Measurements from ENCODE around the gene FOXD3.

Gene FOXD3

DNA sequence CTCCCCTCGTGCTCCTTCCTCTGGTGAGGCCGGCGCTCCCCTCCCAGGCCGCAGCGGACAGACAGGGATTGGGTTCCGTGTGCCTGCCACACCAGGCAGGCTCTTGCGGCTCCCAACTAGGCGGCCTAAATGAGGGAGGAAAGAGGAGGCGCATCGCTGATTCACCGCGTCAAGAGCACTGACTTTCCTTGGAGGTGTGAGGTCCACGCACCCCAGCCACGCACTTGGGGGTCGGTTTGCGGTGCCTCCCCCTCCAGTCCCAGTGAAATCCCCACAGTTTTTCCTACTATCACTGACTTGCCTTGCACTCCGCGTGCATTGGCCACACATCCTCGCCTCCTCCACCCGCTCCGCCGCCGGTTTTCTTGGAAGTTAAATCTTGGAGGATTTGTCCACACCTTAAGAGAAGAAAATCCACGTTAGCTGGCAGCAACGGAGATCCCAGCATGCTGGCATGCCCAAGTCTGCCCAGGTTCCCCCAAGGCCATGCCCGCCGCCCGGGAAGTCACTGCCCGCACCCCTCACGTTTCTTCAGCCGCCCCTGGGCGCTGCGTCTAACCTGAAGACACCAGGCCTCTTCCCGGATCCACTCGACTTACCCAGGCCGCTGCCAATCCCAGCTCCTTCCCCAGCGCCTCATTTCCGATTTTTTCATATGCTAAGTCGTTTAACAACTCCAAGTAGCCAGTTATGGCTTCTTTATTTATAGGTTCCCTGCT, 1.1 kb upstream of the FOXD3 start:
- TF ChIP-seq GABPA (IDR thresholded peaks at IDR 0.05; ENCODE audit: low read depth), result no peak
- TF ChIP-seq POLR2AphosphoS5 (IDR thresholded peaks at IDR 0.05; ENCODE audit: low read depth), result no peak
- no peak for TF ChIP-seq SPI1 (IDR thresholded peaks at IDR 0.05; ENCODE audit: borderline replicate concordance, low read depth)
- TF ChIP-seq, protein P1, sequence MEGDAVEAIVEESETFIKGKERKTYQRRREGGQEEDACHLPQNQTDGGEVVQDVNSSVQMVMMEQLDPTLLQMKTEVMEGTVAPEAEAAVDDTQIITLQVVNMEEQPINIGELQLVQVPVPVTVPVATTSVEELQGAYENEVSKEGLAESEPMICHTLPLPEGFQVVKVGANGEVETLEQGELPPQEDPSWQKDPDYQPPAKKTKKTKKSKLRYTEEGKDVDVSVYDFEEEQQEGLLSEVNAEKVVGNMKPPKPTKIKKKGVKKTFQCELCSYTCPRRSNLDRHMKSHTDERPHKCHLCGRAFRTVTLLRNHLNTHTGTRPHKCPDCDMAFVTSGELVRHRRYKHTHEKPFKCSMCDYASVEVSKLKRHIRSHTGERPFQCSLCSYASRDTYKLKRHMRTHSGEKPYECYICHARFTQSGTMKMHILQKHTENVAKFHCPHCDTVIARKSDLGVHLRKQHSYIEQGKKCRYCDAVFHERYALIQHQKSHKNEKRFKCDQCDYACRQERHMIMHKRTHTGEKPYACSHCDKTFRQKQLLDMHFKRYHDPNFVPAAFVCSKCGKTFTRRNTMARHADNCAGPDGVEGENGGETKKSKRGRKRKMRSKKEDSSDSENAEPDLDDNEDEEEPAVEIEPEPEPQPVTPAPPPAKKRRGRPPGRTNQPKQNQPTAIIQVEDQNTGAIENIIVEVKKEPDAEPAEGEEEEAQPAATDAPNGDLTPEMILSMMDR (IDR thresholded peaks at IDR 0.05; ENCODE audit: insufficient read depth, low read length), result no peak
- TF ChIP-seq, protein P2, sequence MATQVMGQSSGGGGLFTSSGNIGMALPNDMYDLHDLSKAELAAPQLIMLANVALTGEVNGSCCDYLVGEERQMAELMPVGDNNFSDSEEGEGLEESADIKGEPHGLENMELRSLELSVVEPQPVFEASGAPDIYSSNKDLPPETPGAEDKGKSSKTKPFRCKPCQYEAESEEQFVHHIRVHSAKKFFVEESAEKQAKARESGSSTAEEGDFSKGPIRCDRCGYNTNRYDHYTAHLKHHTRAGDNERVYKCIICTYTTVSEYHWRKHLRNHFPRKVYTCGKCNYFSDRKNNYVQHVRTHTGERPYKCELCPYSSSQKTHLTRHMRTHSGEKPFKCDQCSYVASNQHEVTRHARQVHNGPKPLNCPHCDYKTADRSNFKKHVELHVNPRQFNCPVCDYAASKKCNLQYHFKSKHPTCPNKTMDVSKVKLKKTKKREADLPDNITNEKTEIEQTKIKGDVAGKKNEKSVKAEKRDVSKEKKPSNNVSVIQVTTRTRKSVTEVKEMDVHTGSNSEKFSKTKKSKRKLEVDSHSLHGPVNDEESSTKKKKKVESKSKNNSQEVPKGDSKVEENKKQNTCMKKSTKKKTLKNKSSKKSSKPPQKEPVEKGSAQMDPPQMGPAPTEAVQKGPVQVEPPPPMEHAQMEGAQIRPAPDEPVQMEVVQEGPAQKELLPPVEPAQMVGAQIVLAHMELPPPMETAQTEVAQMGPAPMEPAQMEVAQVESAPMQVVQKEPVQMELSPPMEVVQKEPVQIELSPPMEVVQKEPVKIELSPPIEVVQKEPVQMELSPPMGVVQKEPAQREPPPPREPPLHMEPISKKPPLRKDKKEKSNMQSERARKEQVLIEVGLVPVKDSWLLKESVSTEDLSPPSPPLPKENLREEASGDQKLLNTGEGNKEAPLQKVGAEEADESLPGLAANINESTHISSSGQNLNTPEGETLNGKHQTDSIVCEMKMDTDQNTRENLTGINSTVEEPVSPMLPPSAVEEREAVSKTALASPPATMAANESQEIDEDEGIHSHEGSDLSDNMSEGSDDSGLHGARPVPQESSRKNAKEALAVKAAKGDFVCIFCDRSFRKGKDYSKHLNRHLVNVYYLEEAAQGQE (IDR thresholded peaks at IDR 0.05; ENCODE audit: insufficient replicate concordance, low read depth), result no peak
- H3K27ac ChIP-seq (replicated peaks), result no peak overlapping the region
- no peak for DNase-seq (ENCODE audit: low read depth in 1 of 2, low spot score in 1 of 2)
- no peak overlapping the region for H3K4me3 ChIP-seq (replicated peaks; ENCODE audit: insufficient read depth, low read length)
- H3K27me3 ChIP-seq (ENCODE audit: insufficient read depth, poor library complexity, severe bottlenecking), result peaks cover 75% of the 10 kb centered on the region

DNA sequence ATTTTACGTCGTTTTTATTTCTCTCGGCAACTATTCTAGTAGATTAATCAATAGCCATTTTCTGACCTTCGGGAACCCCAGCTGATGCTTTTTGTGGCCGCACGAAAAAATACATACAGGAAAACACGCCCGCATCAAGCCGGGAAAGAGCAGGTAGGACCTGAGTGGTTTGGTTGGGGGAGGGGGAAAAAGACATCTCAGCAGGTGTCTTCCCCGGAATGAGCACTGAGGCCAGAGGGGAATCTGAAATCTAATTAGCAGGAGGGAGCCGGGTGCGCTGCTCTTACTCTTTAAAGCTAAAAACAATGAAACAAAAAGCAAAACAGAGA, 618 bp upstream of the FOXD3 start:
- Histone ChIP-seq H3K4me3 (replicated peaks; ENCODE audit: insufficient read depth, low read length) (peak overlapping the region; percentile 57), H3K27me3 (ENCODE audit: insufficient read depth, poor library complexity, severe bottlenecking) (peaks cover 78% of the 10 kb centered on the region), H3K27ac (replicated peaks) (no peak overlapping the region)
- no peak for DNase-seq (ENCODE audit: low read depth in 1 of 2, low spot score in 1 of 2)
- TF ChIP-seq GABPA (IDR thresholded peaks at IDR 0.05; ENCODE audit: low read depth) (no peak), SPI1 (IDR thresholded peaks at IDR 0.05; ENCODE audit: borderline replicate concordance, low read depth) (no peak), POLR2AphosphoS5 (IDR thresholded peaks at IDR 0.05; ENCODE audit: low read depth) (no peak)
- TF ChIP-seq, protein P2 (IDR thresholded peaks at IDR 0.05; ENCODE audit: insufficient replicate concordance, low read depth), result no peak
- TF ChIP-seq, protein P1 (IDR thresholded peaks at IDR 0.05; ENCODE audit: insufficient read depth, low read length), result no peak

DNA sequence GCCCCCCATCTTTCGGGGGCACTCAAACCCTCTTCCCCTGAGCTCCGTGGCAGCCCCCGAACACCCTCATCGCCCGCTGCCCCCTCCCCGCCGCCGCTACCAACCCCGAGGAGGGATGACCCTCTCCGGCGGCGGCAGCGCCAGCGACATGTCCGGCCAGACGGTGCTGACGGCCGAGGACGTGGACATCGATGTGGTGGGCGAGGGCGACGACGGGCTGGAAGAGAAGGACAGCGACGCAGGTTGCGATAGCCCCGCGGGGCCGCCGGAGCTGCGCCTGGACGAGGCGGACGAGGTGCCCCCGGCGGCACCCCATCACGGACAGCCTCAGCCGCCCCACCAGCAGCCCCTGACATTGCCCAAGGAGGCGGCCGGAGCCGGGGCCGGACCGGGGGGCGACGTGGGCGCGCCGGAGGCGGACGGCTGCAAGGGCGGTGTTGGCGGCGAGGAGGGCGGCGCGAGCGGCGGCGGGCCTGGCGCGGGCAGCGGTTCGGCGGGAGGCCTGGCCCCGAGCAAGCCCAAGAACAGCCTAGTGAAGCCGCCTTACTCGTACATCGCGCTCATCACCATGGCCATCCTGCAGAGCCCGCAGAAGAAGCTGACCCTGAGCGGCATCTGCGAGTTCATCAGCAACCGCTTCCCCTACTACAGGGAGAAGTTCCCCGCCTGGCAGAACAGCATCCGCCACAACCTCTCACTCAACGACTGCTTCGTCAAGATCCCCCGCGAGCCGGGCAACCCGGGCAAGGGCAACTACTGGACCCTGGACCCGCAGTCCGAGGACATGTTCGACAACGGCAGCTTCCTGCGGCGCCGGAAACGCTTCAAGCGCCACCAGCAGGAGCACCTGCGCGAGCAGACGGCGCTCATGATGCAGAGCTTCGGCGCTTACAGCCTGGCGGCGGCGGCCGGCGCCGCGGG, 837 bp downstream of the FOXD3 start:
- Histone ChIP-seq H3K4me3 (replicated peaks; ENCODE audit: insufficient read depth, low read length) (peak overlapping the region; percentile 57), H3K27ac (replicated peaks) (no peak overlapping the region), H3K27me3 (ENCODE audit: insufficient read depth, poor library complexity, severe bottlenecking) (peaks cover 81% of the 10 kb centered on the region)
- TF ChIP-seq POLR2AphosphoS5 (IDR thresholded peaks at IDR 0.05; ENCODE audit: low read depth) (no peak), GABPA (IDR thresholded peaks at IDR 0.05; ENCODE audit: low read depth) (no peak), SPI1 (IDR thresholded peaks at IDR 0.05; ENCODE audit: borderline replicate concordance, low read depth) (no peak)
- TF ChIP-seq, protein P2 (IDR thresholded peaks at IDR 0.05; ENCODE audit: insufficient replicate concordance, low read depth), result no peak
- TF ChIP-seq, protein P1 (IDR thresholded peaks at IDR 0.05; ENCODE audit: insufficient read depth, low read length), result no peak
- DNase-seq (ENCODE audit: low read depth in 1 of 2, low spot score in 1 of 2), result peak in 1 of 2 experiments; percentile 41

Data from HL-60 (cell line).